ENCODE measurements around the gene DIABLO. TPM values are rescaled to one million over a fixed set of nuclear protein-coding genes. Genes with fewer than 3 reads are reported as not detected.

DIABLO gene
- total and polyA plus RNA-seq, 5 donors, result 25.0 to 31.9 (median 28.6) TPM

GRCh38 chr12:122245553-122245952 lies 19.7 kb upstream of the DIABLO start:
- Histone ChIP-seq H3K4me1 (ENCODE audit: control insufficient read depth, insufficient read depth, low read length) (no peaks in the 10 kb centered on the region), H3K9me3 (ENCODE audit: control insufficient read depth, low read length) (no peaks in the 10 kb centered on the region), H3K4me3 (ENCODE audit: low read length) (no peak overlapping the region), H3K27ac (ENCODE audit: low read length) (no peak overlapping the region), H3K27me3 (ENCODE audit: control insufficient read depth, insufficient read depth) (no peaks in the 10 kb centered on the region)
- ATAC-seq (no peak), DNase-seq (no peak)
- 100% methylated on average over 1 of the region's 1 CpG for WGBS
- intact Hi-C loops (cut with DNase I), result no loop called here

- ATAC-seq, result no peak
- no peak overlapping the region for H3K4me3 ChIP-seq (ENCODE audit: low read length)
These were observed 18.9 kb upstream of the DIABLO start for GRCh38 chr12:122244565-122245371.

GRCh38 chr12:122243965-122244364 lies 18.1 kb upstream of the DIABLO start:
- DNase-seq, result no peak
- Histone ChIP-seq H3K9me3 (ENCODE audit: control insufficient read depth, low read length) (no peaks in the 10 kb centered on the region), H3K27ac (ENCODE audit: low read length) (no peak overlapping the region), H3K27me3 (ENCODE audit: control insufficient read depth, insufficient read depth) (no peaks in the 10 kb centered on the region), H3K4me3 (ENCODE audit: low read length) (no peak overlapping the region), H3K4me1 (ENCODE audit: control insufficient read depth, insufficient read depth, low read length) (no peaks in the 10 kb centered on the region)
- intact Hi-C loops (cut with DNase I), result no loop called here
- no peak for ATAC-seq
- WGBS, result 80% methylated on average over 6 of the region's 6 CpGs

More at GRCh38 chr12:122244565-122245371, 18.9 kb upstream of the DIABLO start:
- 82% methylated on average over 11 of the region's 11 CpGs for WGBS
- DNase-seq, result no peak
- H3K9me3 ChIP-seq (ENCODE audit: control insufficient read depth, low read length), result no peaks in the 10 kb centered on the region
- no peaks in the 10 kb centered on the region for H3K4me1 ChIP-seq (ENCODE audit: control insufficient read depth, insufficient read depth, low read length)
- intact Hi-C loops (cut with DNase I), result no loop called here
- H3K27me3 ChIP-seq (ENCODE audit: control insufficient read depth, insufficient read depth), result no peaks in the 10 kb centered on the region
- no peak overlapping the region for H3K27ac ChIP-seq (ENCODE audit: low read length)

GRCh38 chr12:122238861-122239260 lies 13.0 kb upstream of the DIABLO start:
- intact Hi-C loops (cut with DNase I), result no loop called here
- Histone ChIP-seq H3K27ac (ENCODE audit: low read length) (no peak overlapping the region), H3K27me3 (ENCODE audit: control insufficient read depth, insufficient read depth) (no peaks in the 10 kb centered on the region), H3K4me3 (ENCODE audit: low read length) (no peak overlapping the region), H3K4me1 (ENCODE audit: control insufficient read depth, insufficient read depth, low read length) (no peaks in the 10 kb centered on the region), H3K9me3 (ENCODE audit: control insufficient read depth, low read length) (no peaks in the 10 kb centered on the region)
- DNase-seq (no peak), ATAC-seq (no peak)
- WGBS, result 92% methylated on average over 5 of the region's 5 CpGs

- H3K4me1 ChIP-seq (ENCODE audit: control insufficient read depth, insufficient read depth, low read length), result no peaks in the 10 kb centered on the region
- WGBS, result 80% methylated on average over 7 of the region's 7 CpGs
- no peak for ATAC-seq
These were observed 9.9 kb upstream of the DIABLO start for GRCh38 chr12:122235741-122236140.

GRCh38 chr12:122232691-122233090 lies 6.8 kb upstream of the DIABLO start:
- H3K27ac ChIP-seq (ENCODE audit: low read length), result no peak overlapping the region
- H3K4me3 ChIP-seq (ENCODE audit: low read length), result no peak overlapping the region
- WGBS, result 97% methylated on average over 10 of the region's 10 CpGs
- intact Hi-C loops (cut with DNase I), result no loop called here
- no peak for ATAC-seq
- no peak for DNase-seq
- no peaks in the 10 kb centered on the region for H3K4me1 ChIP-seq (ENCODE audit: control insufficient read depth, insufficient read depth, low read length)
- H3K9me3 ChIP-seq (ENCODE audit: control insufficient read depth, low read length), result no peaks in the 10 kb centered on the region
- no peaks in the 10 kb centered on the region for H3K27me3 ChIP-seq (ENCODE audit: control insufficient read depth, insufficient read depth)

More at GRCh38 chr12:122235741-122236140, 9.9 kb upstream of the DIABLO start:
- no peak overlapping the region for H3K27ac ChIP-seq (ENCODE audit: low read length)
- H3K4me3 ChIP-seq (ENCODE audit: low read length), result no peak overlapping the region
- H3K27me3 ChIP-seq (ENCODE audit: control insufficient read depth, insufficient read depth), result no peaks in the 10 kb centered on the region
- DNase-seq, result no peak
- intact Hi-C loops (cut with DNase I), result no loop called here
- H3K9me3 ChIP-seq (ENCODE audit: control insufficient read depth, low read length), result no peaks in the 10 kb centered on the region

- ATAC-seq, result no peak
- no peak overlapping the region for H3K27ac ChIP-seq (ENCODE audit: low read length)
- H3K4me3 ChIP-seq (ENCODE audit: low read length), result no peak overlapping the region
- H3K4me1 ChIP-seq (ENCODE audit: control insufficient read depth, insufficient read depth, low read length), result peaks cover 5% of the 10 kb centered on the region
- intact Hi-C loops (cut with DNase I), result no loop called here
- 72% methylated on average over 6 of the region's 6 CpGs for WGBS
- H3K27me3 ChIP-seq (ENCODE audit: control insufficient read depth, insufficient read depth), result no peaks in the 10 kb centered on the region
- no peak for DNase-seq
- no peaks in the 10 kb centered on the region for H3K9me3 ChIP-seq (ENCODE audit: control insufficient read depth, low read length)
These were observed 4.9 kb upstream of the DIABLO start for GRCh38 chr12:122230798-122231197.

- ATAC-seq (no peak), DNase-seq (no peak)
- Histone ChIP-seq H3K4me1 (ENCODE audit: control insufficient read depth, insufficient read depth, low read length) (peaks cover 5% of the 10 kb centered on the region), H3K27me3 (ENCODE audit: control insufficient read depth, insufficient read depth) (no peaks in the 10 kb centered on the region), H3K27ac (ENCODE audit: low read length) (no peak overlapping the region), H3K4me3 (ENCODE audit: low read length) (no peak overlapping the region), H3K9me3 (ENCODE audit: control insufficient read depth, low read length) (no peaks in the 10 kb centered on the region)
- 92% methylated on average over 5 of the region's 5 CpGs for WGBS
- intact Hi-C loops (cut with DNase I), result no loop called here
These were observed 2.2 kb upstream of the DIABLO start for GRCh38 chr12:122228092-122228491.

- Histone ChIP-seq H3K4me3 (ENCODE audit: low read length) (no peak overlapping the region), H3K27ac (ENCODE audit: low read length) (no peak overlapping the region), H3K4me1 (ENCODE audit: control insufficient read depth, insufficient read depth, low read length) (peaks cover 5% of the 10 kb centered on the region), H3K9me3 (ENCODE audit: control insufficient read depth, low read length) (no peaks in the 10 kb centered on the region), H3K27me3 (ENCODE audit: control insufficient read depth, insufficient read depth) (no peaks in the 10 kb centered on the region)
- WGBS, result 92% methylated on average over 17 of the region's 17 CpGs
- ATAC-seq (no peak), DNase-seq (peak in 1 of 3 donors; percentile 62)
- intact Hi-C loops (cut with DNase I), result no loop called here
These were observed 1.5 kb upstream of the DIABLO start for GRCh38 chr12:122227341-122227740.

GRCh38 chr12:122226366-122227125 lies 694 bp upstream of the DIABLO start:
- H3K27me3 ChIP-seq (ENCODE audit: control insufficient read depth, insufficient read depth), result no peaks in the 10 kb centered on the region
- ATAC-seq (no peak), DNase-seq (peak in 1 of 3 donors; percentile 64)
- 7% methylated on average over 55 of the region's 55 CpGs for WGBS
- peaks cover 5% of the 10 kb centered on the region for H3K4me1 ChIP-seq (ENCODE audit: control insufficient read depth, insufficient read depth, low read length)
- H3K9me3 ChIP-seq (ENCODE audit: control insufficient read depth, low read length), result no peaks in the 10 kb centered on the region
- intact Hi-C loops (cut with DNase I), result no loop called here
- H3K4me3 ChIP-seq (ENCODE audit: low read length), result peak overlapping the region; percentile 16
- no peak overlapping the region for H3K27ac ChIP-seq (ENCODE audit: low read length)

GRCh38 chr12:122216445-122216844 lies 9.4 kb downstream of the DIABLO start:
- WGBS, result 94% methylated on average over 1 of the region's 1 CpG
- intact Hi-C loops (cut with DNase I), result no loop called here
- Histone ChIP-seq H3K27ac (ENCODE audit: low read length) (no peak overlapping the region), H3K9me3 (ENCODE audit: control insufficient read depth, low read length) (no peaks in the 10 kb centered on the region), H3K4me3 (ENCODE audit: low read length) (no peak overlapping the region), H3K27me3 (ENCODE audit: control insufficient read depth, insufficient read depth) (no peaks in the 10 kb centered on the region), H3K4me1 (ENCODE audit: control insufficient read depth, insufficient read depth, low read length) (no peaks in the 10 kb centered on the region)
- ATAC-seq (no peak), DNase-seq (no peak)
